NCI-H510A treated with DMSO at 0.1 percent for 48 hours (cell line): ENCODE data around the gene JPH4.
A peak's percentile ranks its signal among the peaks of the same experiment; 100 is the strongest.
"Not testable (repeated sequence)": the region's sequence is repeated elsewhere in the genome, so short reads cannot be mapped to it uniquely, and the experiment has no call there.

ENCODE experiments used
- DNase-seq: peaks from one replicate; lab custom pipeline; 2025; lab: John Stamatoyannopoulos, UW

The JPH4 gene

GRCh38 chr14:23578560-23579310 is at the start of gene JPH4:
TSS of gene JPH4 (minus strand) at chr14:23578790. CDS start at chr14:23577453, 1,337 bp downstream.
- peak; percentile 2 for DNase-seq

GRCh38 chr14:23627961-23628360 is 49.4 kb upstream of the JPH4 start:
- DNase-seq: no peak

- no peak for DNase-seq
These were observed 48.4 kb upstream of the JPH4 start for GRCh38 chr14:23626946-23627345.

- no peak for DNase-seq
These were observed 46.3 kb upstream of the JPH4 start for GRCh38 chr14:23624830-23625404.

GRCh38 chr14:23623962-23624361 is 45.4 kb upstream of the JPH4 start:
- DNase-seq: no peak

GRCh38 chr14:23622990-23623389 is 44.4 kb upstream of the JPH4 start:
- DNase-seq: no peak

- no peak for DNase-seq
These were observed 43.5 kb upstream of the JPH4 start for GRCh38 chr14:23621932-23622730.

- no peak for DNase-seq
These were observed 42.8 kb upstream of the JPH4 start for GRCh38 chr14:23621204-23621931.

- no peak for DNase-seq
These were observed 41.6 kb upstream of the JPH4 start for GRCh38 chr14:23620177-23620702.

- DNase-seq: no peak
These were observed 39.9 kb upstream of the JPH4 start for GRCh38 chr14:23618415-23618988.

- no peak for DNase-seq
These were observed 38.9 kb upstream of the JPH4 start for GRCh38 chr14:23617539-23617938.

- no peak for DNase-seq
These were observed 37.3 kb upstream of the JPH4 start for GRCh38 chr14:23615856-23616255.

- DNase-seq: no peak
These were observed 35.8 kb upstream of the JPH4 start for GRCh38 chr14:23614395-23614828.

GRCh38 chr14:23613242-23614070 is 34.9 kb upstream of the JPH4 start:
- DNase-seq: no peak

GRCh38 chr14:23612802-23613201 is 34.2 kb upstream of the JPH4 start:
- DNase-seq: no peak

GRCh38 chr14:23612354-23612732 is 33.8 kb upstream of the JPH4 start:
- DNase-seq: no peak

GRCh38 chr14:23610815-23611289 is 32.3 kb upstream of the JPH4 start:
- DNase-seq: no peak

GRCh38 chr14:23610090-23610814 is 31.7 kb upstream of the JPH4 start:
- DNase-seq: no peak

- DNase-seq: not testable (repeated sequence)
These were observed 31.0 kb upstream of the JPH4 start for GRCh38 chr14:23609411-23610089.
